ENCODE results near the gene CFAP73.

GRCh38 chr12:113157218-113157859 lies 7.8 kb downstream of the CFAP73 start:
- no peak for TF ChIP-seq POLR2A (IDR thresholded peaks at IDR 0.05)
- TF ChIP-seq, protein P1, sequence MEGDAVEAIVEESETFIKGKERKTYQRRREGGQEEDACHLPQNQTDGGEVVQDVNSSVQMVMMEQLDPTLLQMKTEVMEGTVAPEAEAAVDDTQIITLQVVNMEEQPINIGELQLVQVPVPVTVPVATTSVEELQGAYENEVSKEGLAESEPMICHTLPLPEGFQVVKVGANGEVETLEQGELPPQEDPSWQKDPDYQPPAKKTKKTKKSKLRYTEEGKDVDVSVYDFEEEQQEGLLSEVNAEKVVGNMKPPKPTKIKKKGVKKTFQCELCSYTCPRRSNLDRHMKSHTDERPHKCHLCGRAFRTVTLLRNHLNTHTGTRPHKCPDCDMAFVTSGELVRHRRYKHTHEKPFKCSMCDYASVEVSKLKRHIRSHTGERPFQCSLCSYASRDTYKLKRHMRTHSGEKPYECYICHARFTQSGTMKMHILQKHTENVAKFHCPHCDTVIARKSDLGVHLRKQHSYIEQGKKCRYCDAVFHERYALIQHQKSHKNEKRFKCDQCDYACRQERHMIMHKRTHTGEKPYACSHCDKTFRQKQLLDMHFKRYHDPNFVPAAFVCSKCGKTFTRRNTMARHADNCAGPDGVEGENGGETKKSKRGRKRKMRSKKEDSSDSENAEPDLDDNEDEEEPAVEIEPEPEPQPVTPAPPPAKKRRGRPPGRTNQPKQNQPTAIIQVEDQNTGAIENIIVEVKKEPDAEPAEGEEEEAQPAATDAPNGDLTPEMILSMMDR (IDR thresholded peaks at IDR 0.05), result no peak
